Activated T-helper 1 cell treated with anti-CD3 and anti-CD28 coated beads, Interleukin-2, amount 50 U/mL, for 16 hours (primary cell): Measurements from ENCODE around the gene CYFIP1.

Experiments used
- DNase-seq, 2 donors: peaks; one replicate each; pipeline ENCODE4 v3.0.0-alpha.2; 2020; ENCODE audit warnings: low read depth in 1 of 2, low spot score in 1 of 2

Gene CYFIP1

DNA sequence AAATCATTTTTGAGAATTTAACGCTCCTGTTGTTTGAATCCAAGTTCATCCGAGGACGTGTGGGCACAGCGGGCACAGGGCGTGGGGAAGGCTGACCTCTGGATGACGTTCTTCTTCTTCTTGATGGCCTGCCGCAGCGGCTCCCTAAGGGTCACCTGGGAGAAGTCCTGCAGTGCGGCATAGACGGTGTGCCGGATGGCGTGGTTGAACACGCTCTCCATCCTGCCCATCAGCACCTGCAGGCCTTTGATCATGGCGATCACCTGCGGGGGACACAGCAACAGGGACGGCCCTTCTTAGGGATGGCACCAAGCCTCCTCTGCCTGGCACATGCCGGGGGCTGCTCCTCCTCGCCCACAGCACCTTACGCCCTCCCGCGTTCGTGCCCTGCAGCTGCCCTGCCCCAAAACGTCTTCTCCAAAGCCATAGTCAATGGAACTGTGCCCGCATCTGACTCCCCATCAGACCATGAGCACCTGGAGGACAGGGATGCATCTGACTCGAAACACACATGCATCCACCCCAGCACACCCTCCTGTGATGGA, 61.5 kb downstream of the CYFIP1 start:
- DNase-seq = no peak

GRCh38 chr15:22918056-22918455, 62.1 kb downstream of the CYFIP1 start:
- DNase-seq = no peak

- DNase-seq = no peak
Observed at GRCh38 chr15:22917556-22917955, 62.6 kb downstream of the CYFIP1 start.

DNA sequence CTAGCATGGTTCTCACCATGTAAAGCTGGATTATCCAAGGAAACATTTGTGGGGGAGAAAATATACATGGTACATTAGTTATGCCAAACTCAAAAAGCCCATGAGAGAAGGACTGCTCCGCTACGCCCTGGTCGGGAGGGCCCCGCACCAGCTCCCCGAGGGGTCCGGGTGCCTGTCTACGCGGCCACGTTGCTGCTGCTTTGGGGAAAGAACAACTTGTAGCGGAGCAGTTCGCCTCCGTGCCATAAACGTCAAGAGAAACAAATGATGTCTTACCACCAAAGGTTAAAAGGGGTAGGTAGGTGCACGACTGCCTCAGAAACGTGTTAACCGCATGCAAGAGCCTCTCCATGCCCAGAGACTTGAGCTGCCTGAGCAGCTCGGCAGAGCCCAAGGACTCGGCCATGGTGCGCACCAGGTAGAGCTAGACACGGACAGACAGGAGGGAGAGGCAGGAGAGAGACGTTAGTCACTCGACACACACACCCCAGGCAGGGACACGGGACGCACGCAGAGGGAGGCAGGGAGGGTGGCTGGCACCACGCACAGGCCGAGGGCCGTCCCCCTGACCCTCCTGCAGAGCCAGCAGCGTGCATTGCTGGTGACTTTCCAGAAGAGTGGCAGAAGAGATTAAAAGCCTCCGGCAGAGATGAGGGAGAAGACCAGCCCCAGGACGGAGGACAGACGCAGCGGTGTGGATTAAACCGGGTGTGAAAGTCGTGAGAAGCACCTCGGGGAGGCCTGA, 63.4 kb downstream of the CYFIP1 start:
- no peak for DNase-seq

DNA sequence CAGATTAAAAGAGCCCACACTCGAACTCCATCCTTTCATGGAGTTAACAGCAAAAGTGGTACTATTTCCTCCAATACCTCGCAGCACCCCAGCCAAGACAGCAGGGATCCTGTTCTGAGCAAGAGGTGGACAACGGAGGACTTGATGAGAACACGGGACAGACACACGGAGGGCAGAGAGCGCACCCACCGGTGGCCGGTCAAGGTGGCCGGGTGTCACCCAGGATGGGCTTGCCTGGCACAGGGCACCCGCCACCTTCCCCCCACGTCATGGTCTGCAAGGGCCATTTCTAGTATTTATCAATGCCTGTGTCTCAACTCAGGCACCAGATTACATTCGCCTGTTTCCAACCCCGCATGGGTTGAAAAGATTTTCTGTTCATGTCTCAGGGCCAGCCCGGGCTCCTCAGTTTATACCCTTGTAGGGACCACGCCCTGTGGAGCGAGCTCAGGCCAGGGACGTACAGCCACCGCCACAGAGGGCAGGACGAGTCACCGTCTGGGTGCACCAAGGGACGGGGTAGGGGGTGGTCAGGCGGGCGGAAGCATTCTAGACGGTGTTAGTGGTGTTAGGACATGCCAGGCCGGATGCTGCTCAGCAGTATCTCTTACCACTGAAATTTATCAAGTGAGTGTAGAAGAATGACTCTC, 64.2 kb downstream of the CYFIP1 start:
- no peak for DNase-seq

- DNase-seq = no peak
Observed at GRCh38 chr15:22913646-22914380, 66.4 kb downstream of the CYFIP1 start.

GRCh38 chr15:22912256-22912655, 67.9 kb downstream of the CYFIP1 start:
- DNase-seq = no peak

- DNase-seq = no peak
Observed at GRCh38 chr15:22911306-22911705, 68.9 kb downstream of the CYFIP1 start.

GRCh38 chr15:22908830-22909229, 71.3 kb downstream of the CYFIP1 start:
- DNase-seq = no peak

DNA sequence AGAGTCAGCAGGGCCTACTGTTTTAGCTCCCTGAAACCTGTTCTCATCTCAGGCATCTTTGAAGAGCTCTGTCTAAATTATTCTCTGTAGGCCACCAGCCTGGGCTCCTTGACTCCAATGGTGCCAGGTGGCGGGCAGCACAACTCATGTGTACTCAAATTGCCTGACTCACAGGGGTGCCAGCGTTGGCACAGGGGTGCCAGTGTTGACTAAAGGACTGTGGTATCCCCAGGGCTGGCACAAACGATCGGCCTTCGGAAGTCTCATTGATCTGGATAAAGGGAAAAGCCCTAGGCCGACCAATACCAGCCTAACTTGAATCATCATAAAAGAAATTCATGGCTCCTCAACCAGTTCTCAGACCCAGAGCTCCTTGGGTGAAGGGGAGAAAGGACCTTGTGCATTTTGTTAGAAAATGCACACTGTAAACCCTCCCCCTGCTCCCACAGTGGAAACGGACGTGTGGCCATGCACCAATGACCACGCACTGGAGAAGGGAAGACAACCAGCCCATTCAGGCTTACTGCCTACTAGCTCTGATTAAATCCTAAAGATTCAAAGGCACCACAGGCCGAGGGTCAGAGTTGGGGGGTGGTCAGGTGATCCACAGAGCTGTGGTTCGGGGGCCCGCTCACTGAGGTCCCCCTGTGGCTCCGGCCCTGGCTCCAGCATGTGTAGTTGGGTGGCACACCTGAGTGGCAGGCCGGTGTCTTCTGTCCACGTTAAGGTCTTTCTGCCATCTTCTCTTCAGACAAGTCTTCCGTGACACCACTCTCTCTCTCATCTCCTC, 72.8 kb downstream of the CYFIP1 start:
- no peak for DNase-seq

- DNase-seq = no peak
Observed at GRCh38 chr15:22904736-22905135, 75.4 kb downstream of the CYFIP1 start.

DNA sequence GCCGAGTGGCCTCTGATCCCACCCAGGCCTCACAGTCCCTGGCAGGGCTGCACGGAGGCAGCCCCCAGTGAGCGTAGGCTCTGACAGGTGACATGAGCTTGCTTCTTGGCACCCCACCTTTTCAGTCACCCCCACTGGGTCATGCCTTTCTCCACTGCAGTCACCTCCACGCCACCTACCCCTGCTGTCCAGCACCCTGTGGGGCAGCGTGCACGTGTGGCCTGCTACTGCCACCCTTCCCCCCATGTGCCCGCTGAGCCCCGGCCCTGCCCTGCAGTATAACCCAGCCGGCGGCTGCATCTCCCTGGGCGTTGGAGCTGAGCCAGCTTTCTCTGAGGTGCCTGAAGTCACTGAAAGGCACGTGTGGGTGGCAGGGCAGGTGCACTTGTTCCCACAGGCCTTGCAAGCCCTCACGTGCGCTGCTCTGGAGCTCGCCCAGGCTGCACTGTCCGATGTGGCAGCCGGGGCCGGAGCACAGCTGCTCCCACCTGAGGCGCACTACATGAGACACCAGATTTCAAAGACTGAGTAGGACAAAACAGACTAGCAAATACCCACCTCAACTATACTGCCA, 76.1 kb downstream of the CYFIP1 start:
- DNase-seq = no peak

GRCh38 chr15:22903427-22903826, 76.7 kb downstream of the CYFIP1 start:
- DNase-seq = no peak

DNA sequence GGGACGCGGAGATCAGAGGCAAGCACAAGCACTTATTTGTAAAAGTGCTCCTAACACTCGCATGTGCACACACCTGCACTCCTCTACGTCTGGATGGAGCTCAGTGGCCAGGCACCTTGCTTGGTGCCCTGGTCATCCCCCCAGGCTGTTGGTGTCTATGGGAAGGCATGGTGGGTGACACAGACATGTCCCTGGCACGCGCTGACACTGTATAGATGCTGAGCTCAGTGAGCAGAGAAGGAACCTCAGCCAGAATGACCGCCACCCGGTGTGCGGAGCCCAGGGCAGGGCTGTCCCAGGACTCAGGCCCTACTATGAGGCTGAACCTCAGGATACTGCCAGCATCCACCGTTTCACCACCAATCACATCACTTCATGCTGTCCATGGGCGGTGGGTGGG, 77.2 kb downstream of the CYFIP1 start:
- no peak for DNase-seq

DNA sequence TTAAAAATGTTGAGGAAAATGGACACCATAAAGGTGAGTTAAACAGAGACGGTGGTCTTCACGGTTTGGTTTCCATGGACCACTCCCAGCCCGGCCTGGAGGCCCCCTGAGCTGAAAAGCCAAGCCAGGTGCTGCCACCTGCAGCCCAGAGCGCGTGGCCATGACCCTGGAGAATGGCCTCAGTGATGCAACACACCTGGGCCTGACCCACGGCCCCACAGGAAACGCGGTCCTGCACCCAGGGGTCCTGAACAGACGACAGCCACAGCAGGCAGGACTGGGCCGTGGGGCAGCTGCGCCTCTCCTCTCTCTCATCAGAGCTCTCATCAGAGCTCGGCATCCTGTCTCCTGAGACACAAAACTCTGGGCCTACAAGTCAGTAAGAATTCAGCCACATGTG, 77.6 kb downstream of the CYFIP1 start:
- DNase-seq = no peak

GRCh38 chr15:22902046-22902445, 78.1 kb downstream of the CYFIP1 start:
- no peak for DNase-seq

DNA sequence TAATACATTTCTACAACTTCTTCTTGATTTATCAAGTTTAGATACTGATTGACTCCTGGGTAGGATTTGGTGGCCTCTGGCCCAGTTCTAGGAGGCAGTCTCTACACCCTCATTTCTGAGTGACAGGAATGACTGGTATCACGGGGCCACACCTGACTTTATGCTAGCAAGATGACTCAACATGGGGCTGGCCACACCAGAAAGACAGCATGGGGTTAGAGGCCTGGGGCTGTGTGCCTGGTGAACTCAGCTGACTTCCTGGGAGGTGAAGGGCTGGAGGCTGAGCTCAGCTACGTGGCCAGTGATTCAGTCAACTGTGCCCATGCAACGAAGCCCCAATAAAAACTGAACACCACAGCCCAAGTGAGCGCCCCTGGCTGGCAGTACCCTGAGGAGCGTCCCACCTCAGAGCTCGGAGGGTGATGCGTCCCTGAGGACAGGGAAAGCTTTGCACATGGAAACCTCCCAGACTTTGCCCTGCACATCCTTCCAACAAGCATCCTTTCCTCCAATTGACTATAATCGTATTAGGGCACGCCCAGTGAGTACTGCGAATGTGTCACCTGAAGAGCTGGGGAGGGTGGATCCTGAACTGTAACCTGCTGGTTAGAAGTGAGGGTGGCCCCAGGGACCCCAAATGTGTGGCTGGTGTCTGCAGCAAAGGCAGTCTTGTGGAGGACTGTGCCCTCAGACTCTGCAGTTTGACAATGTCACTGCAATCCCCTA, 84.5 kb downstream of the CYFIP1 start:
- DNase-seq = no peak

DNA sequence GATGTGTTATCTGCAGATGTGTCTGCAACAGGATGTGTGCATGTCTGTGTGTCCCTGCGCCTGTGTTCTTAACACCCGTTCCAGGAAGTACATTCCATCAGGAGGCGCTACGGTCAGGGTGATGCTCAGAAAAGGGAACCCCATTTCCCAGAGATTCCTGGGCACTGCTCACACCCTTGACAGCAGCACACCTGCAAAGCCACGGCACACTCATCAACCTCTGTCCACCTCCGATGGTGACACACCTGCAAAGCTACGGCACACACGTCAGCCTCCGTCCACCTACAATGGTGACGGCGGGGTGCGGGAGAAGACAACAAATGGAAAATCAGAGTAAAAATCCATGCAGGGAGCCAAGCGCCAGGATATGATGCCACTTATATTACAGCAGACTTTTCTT, 86.3 kb downstream of the CYFIP1 start:
- no peak for DNase-seq

DNA sequence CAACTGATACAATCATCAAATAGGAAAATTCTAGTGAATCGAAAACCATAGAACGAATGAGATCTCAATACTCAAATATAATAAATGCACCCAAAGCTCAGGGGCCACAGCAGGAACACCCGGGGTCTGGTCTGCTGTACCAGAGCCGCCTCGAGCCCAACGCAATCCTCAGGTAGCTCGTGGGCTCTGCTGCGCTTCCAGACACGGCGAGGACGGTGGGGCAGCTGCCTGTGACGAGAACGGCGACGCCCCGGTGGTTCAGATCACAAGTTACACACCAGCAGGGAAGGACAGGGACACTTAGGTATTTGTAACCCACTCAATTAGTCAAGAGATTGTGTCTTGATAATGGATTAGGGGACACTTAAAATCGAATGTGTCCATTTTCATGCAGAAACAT, 87.1 kb downstream of the CYFIP1 start:
- DNase-seq = no peak

DNA sequence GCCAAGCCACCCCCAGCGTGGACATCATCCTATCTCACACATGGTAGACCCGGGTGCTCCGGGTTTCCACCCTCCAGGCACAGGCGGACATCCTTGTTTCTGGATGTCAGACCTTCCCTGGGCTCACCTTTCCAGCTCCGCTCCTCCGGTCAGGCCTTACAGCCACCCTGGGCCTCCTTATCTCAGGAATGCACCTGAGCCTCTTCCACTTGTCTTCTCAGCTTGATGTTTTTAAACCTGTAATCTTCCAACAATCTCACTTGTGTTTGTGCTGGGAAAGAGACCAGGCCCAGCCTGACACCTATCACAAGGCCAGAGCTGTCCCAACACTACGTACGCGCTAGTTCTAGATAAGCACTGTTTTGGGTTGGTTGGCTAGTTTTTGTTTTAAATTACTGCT, 87.8 kb downstream of the CYFIP1 start:
- no peak for DNase-seq
